ENCODE results near the gene CLIP1.

CLIP1 gene

GRCh38 chr12:122250047-122250446 is 172.4 kb downstream of the CLIP1 start:
- no peak for DNase-seq
- H3K4me1 ChIP-seq: no peaks in the 10 kb centered on the region
- no peak for TF ChIP-seq CTCF (IDR thresholded peaks at IDR 0.05; ENCODE audit: low read depth, low read length)
- peaks cover 21% of the 10 kb centered on the region for H3K36me3 ChIP-seq
- H3K4me3 ChIP-seq (ENCODE audit: low read depth, low read length): no peak overlapping the region
- H3K9me3 ChIP-seq: no peaks in the 10 kb centered on the region
- H3K27me3 ChIP-seq: no peaks in the 10 kb centered on the region

GRCh38 chr12:122245553-122245952 is 176.9 kb downstream of the CLIP1 start:
- H3K36me3 ChIP-seq: peaks cover 29% of the 10 kb centered on the region
- no peak for DNase-seq
- no peaks in the 10 kb centered on the region for H3K27me3 ChIP-seq
- no peak for TF ChIP-seq CTCF (IDR thresholded peaks at IDR 0.05; ENCODE audit: low read depth, low read length)
- no peaks in the 10 kb centered on the region for H3K9me3 ChIP-seq
- no peak overlapping the region for H3K4me3 ChIP-seq (ENCODE audit: low read depth, low read length)
- H3K4me1 ChIP-seq: 0 out of 2 replicates have a peak, but pooled peaks cover 5% of the 10 kb centered on the region

GRCh38 chr12:122244565-122245371 is 177.7 kb downstream of the CLIP1 start:
- no peak overlapping the region for H3K4me3 ChIP-seq (ENCODE audit: low read depth, low read length)
- peaks cover 25% of the 10 kb centered on the region for H3K36me3 ChIP-seq
- no peaks in the 10 kb centered on the region for H3K27me3 ChIP-seq
- 0 out of 2 replicates have a peak, but pooled peaks cover 5% of the 10 kb centered on the region for H3K4me1 ChIP-seq
- H3K9me3 ChIP-seq: no peaks in the 10 kb centered on the region
- DNase-seq: no peak
- no peak for TF ChIP-seq CTCF (IDR thresholded peaks at IDR 0.05; ENCODE audit: low read depth, low read length)

GRCh38 chr12:122243965-122244364 is 178.5 kb downstream of the CLIP1 start:
- Histone ChIP-seq H3K4me3 (ENCODE audit: low read depth, low read length) (no peak overlapping the region), H3K36me3 (peaks cover 20% of the 10 kb centered on the region), H3K4me1 (0 out of 2 replicates have a peak, but pooled peaks cover 5% of the 10 kb centered on the region), H3K9me3 (no peaks in the 10 kb centered on the region), H3K27me3 (no peaks in the 10 kb centered on the region)
- DNase-seq: no peak
- no peak for TF ChIP-seq CTCF (IDR thresholded peaks at IDR 0.05; ENCODE audit: low read depth, low read length)

GRCh38 chr12:122238861-122239260 is 183.6 kb downstream of the CLIP1 start:
- DNase-seq: no peak
- Histone ChIP-seq H3K27me3 (no peaks in the 10 kb centered on the region), H3K4me1 (0 out of 2 replicates have a peak, but pooled peaks cover 3% of the 10 kb centered on the region), H3K36me3 (peaks cover 33% of the 10 kb centered on the region), H3K9me3 (no peaks in the 10 kb centered on the region), H3K4me3 (ENCODE audit: low read depth, low read length) (no peak overlapping the region)
- TF ChIP-seq CTCF (IDR thresholded peaks at IDR 0.05; ENCODE audit: low read depth, low read length): no peak

- no peak for DNase-seq
- Histone ChIP-seq H3K27me3 (no peaks in the 10 kb centered on the region), H3K36me3 (peaks cover 31% of the 10 kb centered on the region), H3K9me3 (no peaks in the 10 kb centered on the region), H3K4me1 (peaks cover 1% of the 10 kb centered on the region), H3K4me3 (ENCODE audit: low read depth, low read length) (no peak overlapping the region)
- no peak for TF ChIP-seq CTCF (IDR thresholded peaks at IDR 0.05; ENCODE audit: low read depth, low read length)
Measured at GRCh38 chr12:122235741-122236140, 186.7 kb downstream of the CLIP1 start.
